Prostate gland (tissue), 2 donors: ENCODE measurements around the gene EP400. TPM values are rescaled to one million over a fixed set of nuclear protein-coding genes. Genes with fewer than 3 reads are reported as not detected.

ENCODE experiments used
- DNase-seq: peaks from one replicate; pipeline ENCODE4 v3.0.0-alpha.2; 2019; ENCODE audit warnings: low spot score
- H3K27ac ChIP-seq, 2 donors: fragments of 200-600 bp; sonication (generic); 2 replicates each; pipeline ENCODE4 v1.5.1; 2017 to 2019
- H3K27me3 ChIP-seq: fragments of 200-600 bp; sonication (generic); replicated peaks from 2 replicates; pipeline ENCODE4 v1.5.1; 2019; ENCODE audit not compliant: insufficient read depth
- H3K36me3 ChIP-seq, 2 donors: fragments of 200-600 bp; sonication (generic); 1 replicate in 1 of 2; 2 replicates in 1 of 2; pipeline versions ENCODE4 v1.5.1 to v1.8.1; 2017 to 2019
- H3K4me1 ChIP-seq: fragments of 200-600 bp; sonication (generic); replicated peaks from 2 replicates; pipeline ENCODE4 v1.5.1; 2019
- H3K4me3 ChIP-seq, 2 donors: fragments of 200-600 bp; sonication (generic); 2 replicates each; pipeline ENCODE4 v1.5.1; 2017 to 2019
- H3K9me3 ChIP-seq: fragments of 200-600 bp; sonication (generic); 2 replicates; pipeline ENCODE4 v1.5.1; 2017
- CTCF ChIP-seq, 4 experiments: fragments of 200-600 bp in 2 of 4; fragments of 450-650 bp in 2 of 4; sonication (generic) in 2 of 4; IDR thresholded peaks; 1 replicate in 3 of 4; 2 replicates in 1 of 4; pipeline ENCODE4 v1.5.1; 2016 to 2019; ENCODE audit warnings: antibody characterized with exemption in 4 of 4, mild to moderate bottlenecking in 2 of 4, moderate library complexity in 2 of 4
- POLR2A ChIP-seq: fragments of 450-650 bp; IDR thresholded peaks from one replicate; pipeline ENCODE4 v1.6.1; 2016; ENCODE audit warnings: antibody characterized with exemption, mild to moderate bottlenecking
- POLR2AphosphoS5 ChIP-seq: sonication (generic); formaldehyde crosslinking; IDR thresholded peaks from one replicate; pipeline ENCODE4 v1.6.1; 2017; ENCODE audit warnings: antibody characterized with exemption
- WGBS: methylation state at CpG from one replicate; pipeline ENCODE4 v1.1.5; 2018; 5-methylcytosine and 5-hydroxymethylcytosine counted together
- intact Hi-C: fragments of 100-400 bp; cut with DNase I; formaldehyde crosslinking; loops from one replicate; pipeline ENCODE4 v1.14.2; 2022
- total RNA-seq, 2 donors: library from RNA; depleted of rRNA; stranded (reverse); fragments of >200 nt; gene quantifications; one replicate each; pipeline ENCODE4 v1.1.0, GENCODE V29; 2016

The EP400 gene
- total RNA-seq, 2 donors from 2014 or later, result 22.3 to 46.2 TPM

- 94% methylated on average over 4 of the region's 4 CpGs for WGBS
- Histone ChIP-seq H3K4me3 (no peak overlapping the region), H3K9me3 (no peaks in the 10 kb centered on the region), H3K4me1 (no peaks in the 10 kb centered on the region), H3K27ac (no peak overlapping the region), H3K27me3 (no peaks in the 10 kb centered on the region), H3K36me3 (peaks cover 0 to 10% of the 10 kb centered on the region in 2 donors)
- no peak for TF ChIP-seq CTCF (IDR thresholded peaks at IDR 0.05)
- TF ChIP-seq POLR2AphosphoS5, result no peak
- TF ChIP-seq POLR2A, result no peak
- DNase-seq, result no peak
- intact Hi-C loops, result no loop called here
These were observed 44.8 kb downstream of the EP400 start for GRCh38 chr12:131994589-131994988.

GRCh38 chr12:132000286-132000872 is 50.6 kb downstream of the EP400 start:
- WGBS, result 82% methylated on average over 1 of the region's 1 CpG
- intact Hi-C loops, result loop anchor here (5.0 to 10.0 kb wide), 2 partner anchors 148 to 396 kb away; no protein-coding TSS in a partner anchor
- H3K27me3 ChIP-seq, result no peaks in the 10 kb centered on the region
- H3K36me3 ChIP-seq, result no peaks in the 10 kb centered on the region
- no peak for TF ChIP-seq POLR2A
- no peak for TF ChIP-seq CTCF (IDR thresholded peaks at IDR 0.05)
- TF ChIP-seq POLR2AphosphoS5, result no peak
- no peaks in the 10 kb centered on the region for H3K4me1 ChIP-seq
- no peak for DNase-seq
- H3K4me3 ChIP-seq, result no peak overlapping the region
- H3K27ac ChIP-seq, result no peak overlapping the region
- no peaks in the 10 kb centered on the region for H3K9me3 ChIP-seq

- Histone ChIP-seq H3K36me3 (peaks cover 11 to 14% of the 10 kb centered on the region in 2 donors), H3K27ac (no peak overlapping the region), H3K4me3 (no peak overlapping the region), H3K9me3 (no peaks in the 10 kb centered on the region), H3K4me1 (no peaks in the 10 kb centered on the region), H3K27me3 (no peaks in the 10 kb centered on the region)
- intact Hi-C loops, result loop anchor here (5.0 to 10.0 kb wide), 2 partner anchors 152 to 399 kb away; no protein-coding TSS in a partner anchor
- no peak for DNase-seq
- TF ChIP-seq POLR2AphosphoS5 (no peak), POLR2A (no peak), CTCF (IDR thresholded peaks at IDR 0.05) (no peak)
- 75% methylated on average over 1 of the region's 1 CpG for WGBS
These were observed 54.1 kb downstream of the EP400 start for GRCh38 chr12:132003846-132004245.

GRCh38 chr12:132004946-132005345 is 55.2 kb downstream of the EP400 start:
- intact Hi-C loops, result loop anchor here (5.0 to 10.0 kb wide), 2 partner anchors 153 to 400 kb away; no protein-coding TSS in a partner anchor
- Histone ChIP-seq H3K36me3 (peaks cover 11 to 14% of the 10 kb centered on the region in 2 donors), H3K27ac (no peak overlapping the region), H3K4me1 (no peaks in the 10 kb centered on the region), H3K9me3 (no peaks in the 10 kb centered on the region), H3K27me3 (no peaks in the 10 kb centered on the region), H3K4me3 (no peak overlapping the region)
- WGBS, result 95% methylated on average over 10 of the region's 10 CpGs
- no peak for DNase-seq
- no peak for TF ChIP-seq CTCF (IDR thresholded peaks at IDR 0.05)
- no peak for TF ChIP-seq POLR2AphosphoS5
